Endodermal cell (in vitro differentiated cells): ENCODE results near the gene SLIRP. TPM values are rescaled to one million over a fixed set of nuclear protein-coding genes. Genes with fewer than 3 reads are reported as not detected.

Experiments
- DNase-seq: peaks from one replicate; pipeline ENCODE4 v3.0.0-alpha.2; 2017
- H3K27ac ChIP-seq: 2 replicates; pipeline ENCODE4 v1.5.1; 2013; ENCODE audit warnings: mild to moderate bottlenecking, low read depth, low read length, moderate library complexity
- H3K27me3 ChIP-seq: 2 replicates; pipeline ENCODE4 v1.6.1; 2013; ENCODE audit warnings: mild to moderate bottlenecking, low read length, moderate library complexity; ENCODE audit not compliant: insufficient read depth, control insufficient read depth, poor library complexity, severe bottlenecking
- H3K36me3 ChIP-seq: 2 replicates; pipeline ENCODE4 v1.7.0; 2013; ENCODE audit warnings: mild to moderate bottlenecking, low read length, moderate library complexity; ENCODE audit not compliant: control insufficient read depth, insufficient read depth
- H3K4me1 ChIP-seq: one replicate; pipeline ENCODE4 v1.7.0; 2013; ENCODE audit warnings: low read length; ENCODE audit not compliant: control insufficient read depth, insufficient read depth
- H3K4me3 ChIP-seq: 2 replicates; pipeline ENCODE4 v1.5.1; 2013; ENCODE audit warnings: mild to moderate bottlenecking, low read length, moderate library complexity
- H3K9ac ChIP-seq: 2 replicates; pipeline ENCODE4 v1.6.1; 2013; ENCODE audit warnings: mild to moderate bottlenecking, low read length, moderate library complexity; ENCODE audit not compliant: poor library complexity, severe bottlenecking; ENCODE audit errors: extremely low read depth
- H3K9me3 ChIP-seq: 2 replicates; pipeline ENCODE4 v1.6.1; 2013; ENCODE audit warnings: mild to moderate bottlenecking, low read length, moderate library complexity; ENCODE audit not compliant: control insufficient read depth
- H3K27ac Mint-ChIP-seq: 2 replicates; pipeline ENCODE4 v1.8.0; 2020; ENCODE audit warnings: mixed read lengths
- H3K27me3 Mint-ChIP-seq: 2 replicates; pipeline ENCODE4 v1.8.0; 2021; ENCODE audit warnings: mild to moderate bottlenecking, mixed read lengths; ENCODE audit not compliant: insufficient read depth
- H3K36me3 Mint-ChIP-seq: 2 replicates; pipeline ENCODE4 v1.8.0; 2020; ENCODE audit warnings: low read depth, mixed read lengths
- H3K4me1 Mint-ChIP-seq: 2 replicates; pipeline ENCODE4 v1.8.0; 2020; ENCODE audit warnings: mixed read lengths
- H3K4me3 Mint-ChIP-seq: 2 replicates; pipeline ENCODE4 v1.8.0; 2020; ENCODE audit warnings: mild to moderate bottlenecking, moderate library complexity, mixed read lengths
- H3K9me3 Mint-ChIP-seq: 2 replicates; pipeline ENCODE4 v1.8.0; 2020; ENCODE audit warnings: mild to moderate bottlenecking, mixed read lengths
- CTCF ChIP-seq: fragments of 200-600 bp; sonication (generic); conservative IDR thresholded peaks from 2 replicates; pipeline ENCODE4 v1.5.0; 2021; ENCODE audit warnings: antibody characterized with exemption, mild to moderate bottlenecking
- WGBS, 2 experiments: methylation state at CpG; one replicate each; pipeline versions ENCODE4 v1.1.5 to v1.1.7; 2013; ENCODE audit warnings: missing lambda C conversion rate in 2 of 2, mixed read lengths in 1 of 2; ENCODE audit not compliant: insufficient coverage in 1 of 2, insufficient read length in 1 of 2; 5-methylcytosine and 5-hydroxymethylcytosine counted together
- total RNA-seq, 2 donors: library from RNA; stranded (reverse); fragmentation: NEBNext Ultra II Directional in 1 of 2; extraction: Animal tissue kit (Norgen Biotek cat#: 25700) in 1 of 2; gene quantifications; 2 replicates in 1 of 2; 3 replicates in 1 of 2; pipeline ENCODE4 v1.2.1, GENCODE V29; 2021

SLIRP gene
- total RNA-seq, 2 donors from 2014 or later = 228 to 237 TPM

- H3K27ac Mint-ChIP-seq = no peak overlapping the region
- H3K9ac ChIP-seq = no peak overlapping the region
- no peaks in the 10 kb centered on the region for H3K4me1 Mint-ChIP-seq
- H3K27ac ChIP-seq = no peak overlapping the region
- H3K36me3 ChIP-seq = peaks cover 51% of the 10 kb centered on the region
- no peaks in the 10 kb centered on the region for H3K9me3 Mint-ChIP-seq
- H3K4me3 Mint-ChIP-seq = no peak overlapping the region
- no peaks in the 10 kb centered on the region for H3K27me3 ChIP-seq
- no peaks in the 10 kb centered on the region for H3K27me3 Mint-ChIP-seq
- peaks cover 51% of the 10 kb centered on the region for H3K36me3 Mint-ChIP-seq
- no peaks in the 10 kb centered on the region for H3K9me3 ChIP-seq
- no peak for DNase-seq
- H3K4me1 ChIP-seq = no peaks in the 10 kb centered on the region
- no peak for TF ChIP-seq CTCF
- no peak overlapping the region for H3K4me3 ChIP-seq
- WGBS, 2 experiments = 90 to 100% methylated on average over 2 to 8 of the region's 8 CpGs
These were observed 33.0 kb upstream of the SLIRP start for GRCh38 chr14:77674931-77675330.

- Mint-ChIP-seq H3K4me3 (no peak overlapping the region), H3K27ac (no peak overlapping the region), H3K9me3 (no peaks in the 10 kb centered on the region), H3K4me1 (no peaks in the 10 kb centered on the region), H3K36me3 (peaks cover 48% of the 10 kb centered on the region), H3K27me3 (no peaks in the 10 kb centered on the region)
- TF ChIP-seq CTCF = no peak
- Histone ChIP-seq H3K4me3 (no peak overlapping the region), H3K27me3 (no peaks in the 10 kb centered on the region), H3K9ac (no peak overlapping the region), H3K27ac (no peak overlapping the region), H3K9me3 (no peaks in the 10 kb centered on the region), H3K4me1 (no peaks in the 10 kb centered on the region), H3K36me3 (peaks cover 41% of the 10 kb centered on the region)
- WGBS, 2 experiments = 94 to 100% methylated on average over 6 to 7 of the region's 7 CpGs
- DNase-seq = no peak
These were observed 26.4 kb upstream of the SLIRP start for GRCh38 chr14:77681196-77682157.

- Histone ChIP-seq H3K9me3 (no peaks in the 10 kb centered on the region), H3K9ac (no peak overlapping the region), H3K4me3 (no peak overlapping the region), H3K36me3 (peaks cover 40% of the 10 kb centered on the region), H3K4me1 (no peaks in the 10 kb centered on the region), H3K27ac (no peak overlapping the region), H3K27me3 (no peaks in the 10 kb centered on the region)
- Mint-ChIP-seq H3K4me1 (no peaks in the 10 kb centered on the region), H3K36me3 (peaks cover 52% of the 10 kb centered on the region), H3K27ac (no peak overlapping the region), H3K27me3 (no peaks in the 10 kb centered on the region), H3K9me3 (no peaks in the 10 kb centered on the region), H3K4me3 (no peak overlapping the region)
- WGBS, 2 experiments = 100% methylated on average over 1 of the region's 1 CpG; no CpG with 5 or more reads in 1 of the 2 experiments
- TF ChIP-seq CTCF = no peak
- DNase-seq = no peak
These were observed 25.7 kb upstream of the SLIRP start for GRCh38 chr14:77682158-77682553.
